GM13977 (cell line): ENCODE data around the gene ADAM10.

Experiments used
- DNase-seq: peaks from one replicate; pipeline ENCODE4 v3.0.0; 2012; ENCODE audit warnings: low spot score
- in situ Hi-C: fragments of 300-500 bp; cut with MboI; formaldehyde crosslinking; loops from one replicate; pipeline ENCODE4 v1.12.0; 2022; ENCODE audit warnings: low sequenced_read_pairs, low pct_unique_long_range_greater_than_20kb, mixed read lengths, inconsistent platforms; ENCODE audit not compliant: unreplicated experiment
- TF ChIP-seq, protein P1 (sequence below): IDR thresholded peaks from 2 replicates; pipeline ENCODE4 v1.5.1; 2012; ENCODE audit warnings: mild to moderate bottlenecking, control low read depth; ENCODE audit not compliant: insufficient read depth; ENCODE audit errors: extremely low read depth, missing control alignments

Gene ADAM10

DNA sequence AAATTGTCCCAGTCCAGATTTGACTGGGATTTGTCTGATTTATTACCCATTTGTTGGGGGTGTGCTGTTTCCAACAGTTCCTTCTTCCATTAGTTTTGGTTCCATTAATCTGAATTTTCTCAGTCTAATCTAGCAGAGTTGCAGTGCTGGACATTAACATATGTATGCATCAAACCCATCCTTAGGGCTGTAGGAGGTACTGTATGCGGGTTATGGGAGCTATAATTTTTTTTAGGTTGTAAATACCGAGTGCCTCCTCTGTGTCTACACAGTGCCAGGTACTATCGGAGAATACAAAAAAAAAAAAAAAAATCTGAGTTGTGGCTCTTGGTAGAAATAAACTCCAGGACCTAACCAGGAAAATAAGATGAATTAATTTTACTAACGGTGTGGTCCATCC, 183.9 kb downstream of the ADAM10 start:
- TF ChIP-seq, protein P1, sequence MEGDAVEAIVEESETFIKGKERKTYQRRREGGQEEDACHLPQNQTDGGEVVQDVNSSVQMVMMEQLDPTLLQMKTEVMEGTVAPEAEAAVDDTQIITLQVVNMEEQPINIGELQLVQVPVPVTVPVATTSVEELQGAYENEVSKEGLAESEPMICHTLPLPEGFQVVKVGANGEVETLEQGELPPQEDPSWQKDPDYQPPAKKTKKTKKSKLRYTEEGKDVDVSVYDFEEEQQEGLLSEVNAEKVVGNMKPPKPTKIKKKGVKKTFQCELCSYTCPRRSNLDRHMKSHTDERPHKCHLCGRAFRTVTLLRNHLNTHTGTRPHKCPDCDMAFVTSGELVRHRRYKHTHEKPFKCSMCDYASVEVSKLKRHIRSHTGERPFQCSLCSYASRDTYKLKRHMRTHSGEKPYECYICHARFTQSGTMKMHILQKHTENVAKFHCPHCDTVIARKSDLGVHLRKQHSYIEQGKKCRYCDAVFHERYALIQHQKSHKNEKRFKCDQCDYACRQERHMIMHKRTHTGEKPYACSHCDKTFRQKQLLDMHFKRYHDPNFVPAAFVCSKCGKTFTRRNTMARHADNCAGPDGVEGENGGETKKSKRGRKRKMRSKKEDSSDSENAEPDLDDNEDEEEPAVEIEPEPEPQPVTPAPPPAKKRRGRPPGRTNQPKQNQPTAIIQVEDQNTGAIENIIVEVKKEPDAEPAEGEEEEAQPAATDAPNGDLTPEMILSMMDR: no peak
- no peak for DNase-seq
- in situ Hi-C loops: no loop called here

- in situ Hi-C loops: no loop called here
- no peak for DNase-seq
- TF ChIP-seq, protein P1: no peak
Measured at GRCh38 chr15:58564981-58565380, 184.5 kb downstream of the ADAM10 start.

GRCh38 chr15:58562135-58562534, 187.4 kb downstream of the ADAM10 start:
- in situ Hi-C loops: no loop called here
- no peak for DNase-seq
- TF ChIP-seq, protein P1: no peak

GRCh38 chr15:58561321-58561720, 188.2 kb downstream of the ADAM10 start:
- TF ChIP-seq, protein P1: no peak
- in situ Hi-C loops: no loop called here
- DNase-seq: no peak

GRCh38 chr15:58559904-58560588, 189.5 kb downstream of the ADAM10 start:
- no peak for DNase-seq
- TF ChIP-seq, protein P1: no peak
- in situ Hi-C loops: no loop called here

GRCh38 chr15:58558777-58559176, 190.7 kb downstream of the ADAM10 start:
- in situ Hi-C loops: no loop called here
- DNase-seq: no peak
- TF ChIP-seq, protein P1: no peak
